Left ventricle myocardium superior (tissue), 1 donor: ENCODE data around the gene LCP1. TPM values are rescaled to one million over a fixed set of nuclear protein-coding genes. Genes with fewer than 3 reads are reported as not detected.

Experiments
- ATAC-seq: fragments of 200-7000 bp; cut with Tn5 transposase; one replicate; pipeline ENCODE4 v1.9.1; 2020; ENCODE audit warnings: mild to moderate bottlenecking, moderate library complexity
- DNase-seq: peaks from one replicate; pipeline ENCODE4 v3.0.0-alpha.2; 2020
- intact Hi-C: fragments of 100-400 bp; cut with micrococcal nuclease; formaldehyde crosslinking; loops from one replicate; pipeline ENCODE4 v1.11.0; 2022
- total RNA-seq: library from RNA; stranded (reverse); fragmentation: NEBNext Ultra II Directional; extraction: Animal tissue kit (Norgen Biotek cat#: 25700); gene quantifications from one replicate; pipeline ENCODE4 v1.2.1, GENCODE V29; 2021
- donor health status: DM: no; HTN: yes; CAD: no; lungs with severe emphysema.

Gene LCP1
- total RNA-seq, 1 donor from 2014 or later: 22.9 TPM

GRCh38 chr13:46116653-46117502 lies 65.1 kb downstream of the LCP1 start:
- intact Hi-C loops: no loop called here
- no peak for DNase-seq
- no peak for ATAC-seq

- ATAC-seq (no peak), DNase-seq (no peak)
- intact Hi-C loops: no loop called here
Measured at GRCh38 chr13:46114613-46115012, 67.4 kb downstream of the LCP1 start.

GRCh38 chr13:46113596-46113995 lies 68.4 kb downstream of the LCP1 start:
- ATAC-seq (no peak), DNase-seq (no peak)
- intact Hi-C loops: no loop called here

DNA sequence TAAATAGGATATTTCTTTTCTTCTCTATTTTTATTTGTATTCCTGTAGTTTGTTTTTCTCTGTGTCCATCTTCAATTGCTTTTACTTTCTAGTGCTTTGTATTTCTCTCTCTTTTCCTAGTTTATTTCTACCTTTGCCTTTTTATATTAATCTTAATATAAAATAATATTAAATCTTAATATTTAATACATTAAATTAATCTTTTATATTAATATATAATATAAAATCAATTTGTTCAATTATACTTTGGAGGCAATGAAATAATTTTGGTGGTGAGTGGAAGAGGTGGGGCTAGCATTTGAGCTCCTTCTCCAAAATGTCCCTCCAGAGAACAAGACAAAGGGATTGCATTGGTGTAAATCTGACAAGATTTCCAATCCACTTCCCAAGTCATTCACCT lies 70.8 kb downstream of the LCP1 start:
- DNase-seq (no peak), ATAC-seq (no peak)
- intact Hi-C loops: no loop called here

- ATAC-seq (no peak), DNase-seq (no peak)
- intact Hi-C loops: no loop called here
Measured at GRCh38 chr13:46109451-46109850, 72.5 kb downstream of the LCP1 start.

- DNase-seq (no peak), ATAC-seq (no peak)
- intact Hi-C loops: no loop called here
Measured at GRCh38 chr13:46106839-46107371, 75.1 kb downstream of the LCP1 start.

DNA sequence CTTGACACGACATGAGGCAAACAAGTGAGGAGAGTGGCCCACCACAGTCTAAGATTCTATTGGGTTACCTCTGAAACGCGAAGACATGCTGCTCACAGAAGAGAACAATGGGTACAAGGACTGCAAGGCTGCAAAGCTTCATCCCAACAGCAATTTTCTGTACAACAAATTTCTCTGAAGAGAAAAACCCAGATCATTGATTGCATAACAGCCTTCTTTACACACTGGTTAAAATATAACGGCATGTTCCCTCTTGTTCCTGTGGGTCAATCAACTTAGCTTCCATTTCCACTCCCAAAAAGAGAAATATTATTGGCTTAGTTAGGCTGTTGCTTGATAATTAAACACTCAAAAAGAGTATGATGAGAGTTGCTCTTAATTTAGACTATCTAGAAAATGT lies 77.1 kb downstream of the LCP1 start, which contains the start of gene CPB2:
TSS of gene CPB2 (minus strand) at position 166 of the 400 bp plus-strand sequence. CDS start at position 142, 24 bp downstream.
- intact Hi-C loops: no loop called here
- ATAC-seq (no peak), DNase-seq (no peak)

- no peak for ATAC-seq
- no peak for DNase-seq
Measured at GRCh38 chr13:46103037-46103436, 78.9 kb downstream of the LCP1 start.

GRCh38 chr13:46102255-46102605 lies 79.7 kb downstream of the LCP1 start:
- no peak for DNase-seq
- intact Hi-C loops: no loop called here
- no peak for ATAC-seq

More at GRCh38 chr13:46103037-46103436, 78.9 kb downstream of the LCP1 start:
- intact Hi-C loops: no loop called here

DNA sequence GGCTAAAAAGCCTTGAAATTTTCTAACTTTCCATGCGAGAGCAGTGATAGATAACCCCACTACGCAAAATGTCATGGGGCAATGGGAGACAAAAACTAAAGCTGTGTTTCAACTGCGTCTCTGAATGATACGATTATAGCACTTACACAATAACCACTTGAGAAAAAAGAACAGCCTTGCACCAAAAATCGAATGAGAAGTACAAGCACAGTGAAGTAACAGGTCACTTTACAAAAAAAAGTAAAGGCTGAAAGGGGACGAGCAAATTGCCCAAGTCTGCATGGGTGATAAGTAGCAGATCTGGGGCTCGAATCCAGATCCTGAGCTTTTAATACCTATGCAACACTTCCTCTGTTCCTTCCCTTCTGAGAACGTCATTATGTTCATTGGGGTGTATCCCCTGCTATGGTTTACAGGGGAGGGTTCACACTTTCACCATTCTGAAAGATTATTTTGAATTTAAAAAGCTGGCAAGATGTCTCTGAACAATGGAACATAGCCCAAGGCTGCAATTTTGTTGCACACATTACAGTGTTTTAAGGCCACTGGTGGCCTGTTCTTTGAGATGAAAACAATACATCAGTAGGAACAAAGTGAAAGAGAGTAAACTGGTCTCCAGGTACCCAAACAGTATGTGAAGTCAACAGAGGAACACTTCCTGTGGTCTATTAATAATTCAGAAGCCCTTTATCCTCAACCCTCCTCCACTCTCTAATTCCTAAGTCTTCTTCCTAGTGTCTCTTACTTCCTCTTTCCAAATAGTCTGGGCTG lies 80.3 kb downstream of the LCP1 start:
- intact Hi-C loops: no loop called here
- ATAC-seq (no peak), DNase-seq (no peak)

- DNase-seq: no peak
- no peak for ATAC-seq
- intact Hi-C loops: no loop called here
Measured at GRCh38 chr13:46101002-46101401, 81.0 kb downstream of the LCP1 start.

- ATAC-seq: no peak
- DNase-seq: no peak
- intact Hi-C loops: no loop called here
Measured at GRCh38 chr13:46100191-46100815, 81.7 kb downstream of the LCP1 start.

GRCh38 chr13:46097663-46098062 lies 84.3 kb downstream of the LCP1 start:
- intact Hi-C loops: no loop called here
- no peak for ATAC-seq
- no peak for DNase-seq

DNA sequence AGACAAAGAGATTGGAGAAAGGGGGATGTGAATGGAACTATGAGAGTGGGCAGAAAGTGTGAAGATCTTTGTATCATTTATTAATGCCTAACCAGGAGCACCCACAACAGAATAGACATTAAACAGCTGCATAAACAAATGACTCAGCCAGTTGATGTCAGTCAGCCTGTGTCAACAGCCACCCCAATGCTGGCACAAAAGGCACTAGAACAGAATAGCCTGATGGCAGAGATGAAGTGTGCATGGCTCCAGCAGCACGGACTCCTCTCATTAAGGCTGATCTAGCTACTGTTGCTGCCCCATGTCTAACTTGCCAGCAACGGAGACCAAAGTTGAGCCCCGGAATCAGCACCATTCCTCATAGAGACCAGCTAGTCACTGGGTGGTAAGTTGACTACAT lies 85.0 kb downstream of the LCP1 start:
- DNase-seq (no peak), ATAC-seq (no peak)
- intact Hi-C loops: no loop called here

- ATAC-seq: no peak
Measured at GRCh38 chr13:46094478-46094877, 87.5 kb downstream of the LCP1 start.

GRCh38 chr13:46088821-46089562 lies 93.0 kb downstream of the LCP1 start:
- DNase-seq: no peak
- no peak for ATAC-seq
- intact Hi-C loops: no loop called here

More at GRCh38 chr13:46094478-46094877, 87.5 kb downstream of the LCP1 start:
- no peak for DNase-seq
- intact Hi-C loops: no loop called here

DNA sequence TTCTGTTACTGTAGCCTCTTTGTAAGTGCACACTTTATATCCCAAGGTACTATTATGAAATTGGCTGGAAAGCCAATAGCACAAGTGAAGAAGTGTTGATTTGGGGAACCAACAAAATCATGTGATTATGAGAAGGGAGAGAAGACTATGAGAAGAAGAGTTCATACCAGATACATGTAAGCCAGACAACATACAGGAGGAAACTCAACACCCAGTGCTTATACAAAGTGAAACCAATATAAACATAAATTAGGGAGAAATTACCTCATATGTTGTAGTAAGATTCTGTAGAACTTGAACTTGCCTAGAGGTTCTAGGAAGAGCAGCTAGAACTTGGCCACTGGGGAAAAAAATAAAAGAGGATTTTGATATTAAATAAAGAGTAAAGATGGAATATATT lies 94.5 kb downstream of the LCP1 start:
- ATAC-seq (no peak), DNase-seq (no peak)
- intact Hi-C loops: no loop called here

DNA sequence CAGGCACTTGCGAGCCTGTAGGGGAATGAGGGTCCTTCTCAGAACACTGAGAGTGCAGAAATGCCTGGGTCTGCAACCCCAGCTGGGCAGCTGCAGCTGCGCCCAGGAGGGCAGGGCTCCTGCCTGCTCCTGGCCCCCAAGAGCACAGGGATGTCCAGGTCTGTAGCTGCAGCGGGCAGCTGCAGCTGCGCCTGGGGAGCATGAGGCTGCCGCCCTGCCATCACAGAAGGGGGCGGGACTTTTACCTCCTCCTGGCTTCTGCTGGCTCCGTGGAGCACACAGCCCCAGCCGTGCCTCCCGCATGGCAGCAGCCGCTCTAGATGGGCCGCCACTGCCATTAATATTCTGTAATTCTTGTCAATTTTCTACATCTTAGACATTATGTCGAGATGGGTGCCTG lies 95.0 kb downstream of the LCP1 start:
- DNase-seq (no peak), ATAC-seq (no peak)
- intact Hi-C loops: no loop called here

- intact Hi-C loops: no loop called here
- DNase-seq: no peak
- no peak for ATAC-seq
Measured at GRCh38 chr13:46086421-46086922, 95.5 kb downstream of the LCP1 start.
